Measurements from ENCODE around the gene TM9SF4.
"Not testable (repeated sequence)": the region's sequence is repeated elsewhere in the genome, so short reads cannot be mapped to it uniquely, and the experiment has no call there.

Gene TM9SF4

GRCh38 chr20:32191873-32192272 lies 82.4 kb downstream of the TM9SF4 start:
- DNase-seq: no peak

GRCh38 chr20:32192698-32193097 lies 83.2 kb downstream of the TM9SF4 start:
- DNase-seq: no peak

DNA sequence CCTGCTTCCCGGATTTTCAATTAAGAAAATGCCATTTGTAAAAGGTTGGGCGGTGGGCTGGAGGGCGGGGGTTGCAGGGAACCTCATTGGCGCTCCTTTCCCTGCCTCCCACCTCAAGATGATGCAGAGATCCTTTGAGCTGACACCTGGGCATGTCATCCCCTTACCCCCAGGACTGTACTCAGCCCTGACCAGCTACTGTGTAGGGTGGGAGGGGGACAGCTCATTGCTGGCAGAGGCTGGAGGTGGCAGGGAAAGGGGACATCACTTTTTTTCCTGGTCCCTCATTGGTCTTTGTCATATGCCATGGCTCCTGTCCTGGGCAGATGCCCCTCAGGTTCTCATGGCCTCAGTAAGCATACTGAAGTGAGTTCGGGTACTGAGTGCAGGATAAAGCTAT lies 83.8 kb downstream of the TM9SF4 start:
- not testable (repeated sequence) for DNase-seq

- DNase-seq: no peak
These were observed 84.5 kb downstream of the TM9SF4 start for GRCh38 chr20:32193996-32194395.

DNA sequence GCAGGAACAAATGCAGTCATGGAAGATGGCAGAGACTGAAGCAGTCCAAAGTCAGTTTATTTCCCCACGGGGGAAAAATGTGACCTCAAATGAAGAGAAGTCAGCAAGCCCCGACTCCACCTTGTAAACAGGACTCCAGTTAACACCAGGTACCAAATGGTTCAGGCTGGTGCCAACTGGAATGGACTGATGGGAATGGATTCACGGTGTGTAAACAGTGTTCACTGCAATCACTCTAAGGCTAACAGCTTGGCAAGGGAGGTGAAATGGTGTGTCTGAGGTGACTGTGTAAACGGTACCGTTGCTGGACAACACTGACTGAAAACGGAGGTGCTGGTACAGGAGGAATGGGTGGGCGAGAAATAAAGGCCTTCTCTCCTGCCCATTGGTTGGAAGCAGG lies 86.1 kb downstream of the TM9SF4 start:
- no peak for DNase-seq

DNA sequence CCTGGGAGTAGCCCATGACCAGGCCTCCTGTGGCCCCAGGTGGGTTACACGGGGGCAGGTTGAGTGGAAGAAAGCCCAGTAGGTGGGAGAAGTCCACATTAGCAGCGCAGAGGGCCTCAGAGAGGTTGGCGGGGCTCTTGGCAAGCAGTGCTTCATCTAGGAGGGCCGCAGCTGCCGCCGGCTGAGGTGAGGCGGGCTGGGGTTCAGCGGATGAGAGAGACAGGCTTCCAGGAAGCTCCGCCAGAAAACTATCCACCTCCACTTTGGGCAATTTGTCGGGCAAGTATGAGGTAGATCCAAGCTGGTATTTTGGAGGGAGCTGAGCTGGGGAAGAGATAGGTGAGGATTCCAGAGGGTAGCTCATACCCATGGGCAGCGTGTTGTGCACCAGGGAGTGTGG lies 87.1 kb downstream of the TM9SF4 start:
- DNase-seq: not testable (repeated sequence)

DNA sequence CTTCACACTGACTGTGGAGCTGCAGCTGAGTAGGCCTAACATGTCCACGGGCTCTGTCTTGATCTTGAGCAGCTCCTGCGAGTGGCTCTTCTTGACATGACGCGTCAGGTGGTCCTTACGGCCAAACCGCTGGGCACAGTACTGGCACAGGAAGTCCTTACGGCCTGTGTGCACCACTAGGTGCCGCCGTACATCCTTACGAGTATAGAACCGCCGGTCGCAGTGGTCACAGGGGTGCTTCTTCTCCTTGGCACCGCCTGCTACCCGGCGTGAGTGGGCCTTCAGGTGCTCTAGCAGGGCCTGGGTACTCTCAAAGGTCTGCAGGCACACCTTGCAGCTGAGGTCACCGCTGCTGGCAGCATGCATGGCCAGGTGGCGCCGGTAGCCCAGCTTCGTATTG lies 87.6 kb downstream of the TM9SF4 start:
- DNase-seq: not testable (repeated sequence)

GRCh38 chr20:32199006-32199405 lies 89.5 kb downstream of the TM9SF4 start:
- DNase-seq: no peak

DNA sequence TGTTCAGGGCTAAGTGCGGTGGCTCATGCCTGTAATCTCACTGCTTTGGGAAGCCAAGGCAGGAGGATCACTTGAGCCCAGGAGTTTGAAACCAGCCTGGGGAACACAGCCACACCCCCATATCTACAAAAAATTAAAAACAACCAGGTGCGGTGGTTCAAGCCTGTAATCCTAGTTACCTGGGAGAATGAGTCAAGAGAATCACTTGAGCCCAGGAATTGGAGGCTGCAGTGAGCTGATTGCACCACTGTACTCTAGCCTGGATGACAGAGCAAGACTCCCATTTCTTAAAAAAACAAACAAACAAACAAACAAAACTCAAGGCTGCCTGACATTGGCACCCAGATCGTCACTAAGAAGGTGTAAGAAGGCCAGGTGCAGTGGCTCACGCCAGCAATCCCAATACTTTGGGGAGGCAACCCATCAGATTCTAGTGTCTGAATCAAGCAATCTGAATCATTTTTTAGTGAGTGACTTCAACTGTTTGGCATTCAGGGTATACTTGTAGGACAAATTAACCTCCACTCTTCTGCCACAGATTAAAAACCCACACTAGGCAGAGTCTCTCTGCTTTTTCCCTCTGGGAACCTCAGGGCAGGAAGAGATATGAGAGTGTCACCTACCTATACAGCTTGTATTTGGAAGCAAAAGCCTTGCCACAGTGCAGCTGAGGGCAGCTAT lies 91.9 kb downstream of the TM9SF4 start:
- no peak for DNase-seq

- DNase-seq: no peak
These were observed 92.5 kb downstream of the TM9SF4 start for GRCh38 chr20:32201977-32202363.

DNA sequence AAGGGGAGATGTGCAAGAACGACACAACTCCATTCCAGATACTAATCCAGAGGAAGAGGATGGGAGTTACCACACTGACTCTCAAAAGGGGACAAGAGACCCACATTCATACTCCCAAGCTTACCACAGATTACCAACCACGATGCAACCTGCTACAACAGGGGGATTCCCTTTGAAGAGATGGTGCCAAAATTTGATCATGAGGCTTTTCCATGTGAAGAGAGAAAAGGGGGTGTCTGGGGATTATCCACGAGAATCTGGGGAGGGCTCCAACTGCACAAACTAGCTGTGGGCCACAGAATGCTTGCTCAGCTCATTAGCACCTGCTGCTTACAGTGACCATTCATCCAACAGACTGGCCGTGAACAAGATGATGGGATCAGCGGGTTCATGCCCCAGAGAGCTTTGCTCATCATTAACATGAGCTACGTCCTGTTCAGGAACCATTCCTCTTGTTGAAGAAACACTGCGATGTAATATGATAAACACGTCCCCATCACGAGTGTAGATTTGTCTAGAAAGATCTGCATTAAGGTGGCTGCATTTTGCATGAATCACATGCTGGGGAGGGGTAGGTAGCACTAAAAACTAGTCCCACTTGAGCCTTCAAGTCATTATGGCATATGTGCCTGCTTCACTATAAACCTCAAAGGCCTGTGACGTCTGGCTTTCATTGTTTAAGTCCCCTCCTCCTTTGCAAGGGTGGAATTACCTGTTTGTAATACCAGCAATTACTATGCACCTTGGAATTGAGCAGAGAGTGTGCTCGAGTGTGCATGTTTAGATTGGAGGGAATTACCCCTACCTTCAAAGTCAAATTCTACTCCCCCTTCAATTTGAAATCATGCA lies 94.1 kb downstream of the TM9SF4 start:
- no peak for DNase-seq

DNA sequence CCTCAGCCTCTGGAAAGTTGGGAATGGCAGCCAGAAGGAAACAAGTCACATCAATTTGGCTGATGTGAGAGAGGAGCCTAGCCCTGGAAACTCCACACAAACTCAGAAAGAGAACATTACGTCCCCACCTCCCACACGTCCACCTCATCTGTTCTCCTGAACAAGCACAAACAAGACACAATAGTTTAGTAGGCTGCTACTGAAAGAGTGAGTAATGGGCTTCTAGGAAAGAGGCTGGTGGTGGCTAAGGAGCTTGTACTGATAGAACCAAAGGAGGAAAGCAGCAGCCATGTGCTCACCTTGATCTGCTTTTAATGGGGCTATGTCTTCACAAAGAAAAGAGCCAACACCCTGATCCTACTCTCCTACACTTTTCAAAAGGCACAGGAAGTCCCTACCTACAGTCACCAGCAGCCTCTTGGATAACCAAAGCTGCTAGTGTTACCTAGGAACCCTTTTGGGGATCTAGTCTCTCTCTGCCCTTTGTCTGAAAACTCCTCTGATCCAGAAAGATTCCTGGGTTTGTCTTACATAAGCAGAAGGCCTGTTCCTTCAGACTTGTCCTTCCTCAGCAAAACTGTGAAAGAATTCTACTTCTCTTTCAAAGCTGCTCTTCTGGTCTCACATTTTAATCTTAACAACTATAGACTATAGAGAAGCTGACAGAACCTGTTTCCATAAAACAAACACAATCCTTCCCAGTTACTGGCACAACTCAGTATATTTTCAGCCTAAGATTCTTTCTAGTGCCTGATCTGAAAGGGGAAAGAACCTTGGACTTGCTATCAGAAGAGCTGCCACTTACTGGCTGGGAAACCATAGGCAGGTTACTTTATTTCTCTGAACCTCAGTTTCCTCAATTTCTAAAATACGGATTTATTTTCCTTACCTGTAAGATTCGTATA lies 94.9 kb downstream of the TM9SF4 start:
- DNase-seq: no peak

DNA sequence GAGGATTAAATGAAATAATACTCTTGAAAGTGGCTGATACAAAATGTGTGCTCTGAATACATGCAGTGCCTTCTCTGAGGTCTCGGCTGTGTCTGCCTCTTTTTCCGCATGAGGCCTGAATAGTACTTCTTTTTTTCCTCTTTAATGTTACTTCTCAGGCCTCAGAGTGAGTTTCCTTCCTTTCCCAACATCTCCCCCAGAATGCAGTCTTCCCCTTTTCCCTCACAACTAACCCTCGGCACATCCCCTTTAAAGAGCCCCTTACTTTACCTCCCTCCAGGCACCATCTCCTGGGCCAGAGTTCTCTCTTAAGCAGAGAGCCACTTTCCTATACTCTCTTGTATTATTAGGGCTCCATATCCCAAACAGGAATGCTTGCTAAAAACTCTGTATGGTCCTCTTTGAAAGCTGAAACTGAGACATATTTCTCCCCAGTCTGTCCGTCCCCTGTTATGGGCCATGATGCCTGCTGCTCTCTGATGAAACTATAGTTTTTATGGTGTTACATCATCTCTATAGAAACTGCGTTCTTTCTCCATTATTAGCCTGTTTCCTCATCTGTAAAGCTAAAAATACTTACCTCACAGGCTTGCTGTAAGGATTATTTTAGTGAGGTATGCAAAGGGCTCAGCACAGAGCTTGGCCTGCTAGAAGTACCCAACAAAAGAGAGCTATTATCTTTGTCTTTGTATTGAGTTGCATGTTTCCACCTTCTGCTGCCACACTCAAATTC lies 95.8 kb downstream of the TM9SF4 start:
- no peak for DNase-seq

GRCh38 chr20:32205843-32206759 lies 96.6 kb downstream of the TM9SF4 start:
- DNase-seq: peak; percentile 95 to 98

DNA sequence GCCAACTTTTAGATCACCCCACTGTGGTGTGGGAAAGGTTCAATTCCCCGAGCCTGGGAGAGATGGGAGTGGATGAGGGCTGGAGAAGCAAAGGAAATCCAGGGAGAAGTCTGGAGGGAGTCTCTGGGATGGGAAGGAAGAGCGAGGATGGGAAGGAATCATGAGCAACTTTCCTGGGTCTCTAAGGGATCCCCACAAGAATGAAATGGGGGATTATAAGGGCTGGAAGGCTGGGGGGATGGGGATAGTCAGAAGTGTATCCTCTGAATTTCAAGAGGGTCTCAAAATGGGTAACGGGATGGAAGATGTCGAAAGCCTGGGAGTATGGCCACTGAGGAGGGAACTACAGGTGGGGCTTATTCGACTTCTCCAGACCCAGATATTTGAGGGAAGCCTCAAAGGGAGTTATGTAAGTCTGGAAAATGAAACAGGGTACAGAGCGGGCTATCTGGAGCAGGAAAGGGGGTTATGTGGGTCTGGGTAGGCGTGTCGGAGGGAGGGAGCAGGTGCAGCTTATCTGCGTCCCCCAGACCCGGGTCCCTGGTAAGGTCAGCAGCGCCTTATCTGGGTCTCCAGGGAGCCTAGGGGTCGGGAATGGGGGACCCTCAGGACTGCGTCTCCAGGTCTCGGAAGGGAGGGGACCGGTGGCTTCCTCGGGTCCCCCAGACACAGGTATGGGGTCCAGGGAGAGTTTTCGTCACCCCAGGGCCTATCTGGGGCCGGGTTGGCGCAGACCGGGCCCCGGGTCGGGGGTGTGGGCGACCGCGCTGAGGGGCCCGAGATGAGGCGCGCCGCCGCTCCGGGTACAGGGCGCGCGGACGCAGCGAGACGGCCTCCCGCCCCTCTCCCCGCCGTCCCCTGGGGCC lies 97.5 kb downstream of the TM9SF4 start:
- DNase-seq: no peak

DNA sequence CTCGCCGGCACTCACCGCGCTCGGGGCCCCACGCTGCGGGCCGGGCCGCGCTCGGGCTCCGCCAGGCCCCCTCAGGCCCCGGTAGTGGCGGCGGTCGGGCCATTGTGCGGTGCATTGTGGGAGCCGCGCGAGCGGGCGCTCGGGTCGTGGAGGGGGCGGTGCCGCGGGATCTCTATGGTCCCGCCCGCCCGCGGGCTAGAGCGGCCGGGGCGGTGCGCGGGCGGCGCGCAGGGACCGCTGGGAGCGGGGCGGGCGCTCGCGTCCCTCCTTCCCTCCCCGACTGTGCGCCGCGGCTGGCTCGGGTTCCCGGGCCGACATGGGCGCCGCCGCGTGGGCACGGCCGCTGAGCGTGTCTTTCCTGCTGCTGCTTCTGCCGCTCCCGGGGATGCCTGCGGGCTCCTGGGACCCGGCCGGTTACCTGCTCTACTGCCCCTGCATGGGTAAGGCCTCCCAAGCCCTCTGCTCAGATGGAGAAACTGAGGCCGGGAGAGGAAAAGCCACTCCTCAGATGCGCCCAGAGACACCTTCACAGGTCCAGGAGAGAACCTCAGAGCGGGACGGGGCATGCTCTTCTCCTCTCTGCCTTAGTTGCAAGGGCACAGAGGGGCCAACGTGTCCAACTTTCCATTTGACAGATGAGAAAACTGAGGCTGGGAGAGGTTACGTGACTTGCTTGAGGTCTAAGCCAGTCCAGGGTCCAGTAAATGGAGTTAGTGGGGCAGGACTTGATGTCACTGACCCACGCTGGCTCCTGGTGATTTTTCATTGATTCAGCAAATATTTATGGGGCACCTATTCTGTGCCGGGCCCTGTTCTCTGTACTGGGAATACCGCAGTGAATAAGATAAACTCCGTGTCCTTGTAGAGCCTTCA lies 98.3 kb downstream of the TM9SF4 start, which contains the start of the genes PLAGL2 and POFUT1:
Gene PLAGL2, minus strand, starts transcription at position 118 of the 873 bp plus-strand sequence. CDS start 5,565 bp downstream, outside the sequence.
Gene POFUT1, plus strand, starts transcription at position 255 of the 873 bp plus-strand sequence. Its CDS starts 62 bp downstream, at position 317.
- DNase-seq: peak; percentile 73 to 86

GRCh38 chr20:32208499-32209154 lies 99.1 kb downstream of the TM9SF4 start:
- no peak for DNase-seq

GRCh38 chr20:32209850-32210605 lies 100.5 kb downstream of the TM9SF4 start:
- DNase-seq: no peak
